ENCODE data around the gene AKAP4. TPM values are rescaled to one million over a fixed set of nuclear protein-coding genes. Genes with fewer than 3 reads are reported as not detected.

Gene AKAP4
- total and polyA plus RNA-seq, 2 of the 13 experiments (the other 11 are each of a cell fraction or from before 2014, with no cell fraction given): not detected

GRCh38 chrX:50154429-50154828 is 46.4 kb downstream of the AKAP4 start (continued):
- TF ChIP-seq TFDP2 (CRISPR knock-in tag; IDR thresholded peaks at IDR 0.05): no peak
- no peak for TF ChIP-seq SOX6 (IDR thresholded peaks at IDR 0.05)
- peak; percentile 21; the same call in 1 of the 2 replicates for TF ChIP-seq SOX6 (CRISPR knock-in tag; IDR thresholded peaks at IDR 0.05)
- TF ChIP-seq FOXA1 (IDR thresholded peaks at IDR 0.05): no peak
- TF ChIP-seq FOXA1 (CRISPR knock-in tag; IDR thresholded peaks at IDR 0.05): peak; percentile 46
- TF ChIP-seq HNF4A (CRISPR knock-in tag; IDR thresholded peaks at IDR 0.05): peak; percentile 81

- DNase-seq (ENCODE audit: low spot score) (no peak), ATAC-seq (no peak), FAIRE-seq (no peak)
- H4K20me1 ChIP-seq (ENCODE audit: insufficient read depth, low read length): no peaks in the 10 kb centered on the region
- H3K36me3 ChIP-seq (replicated peaks in 1 of 2; ENCODE audit: control insufficient read depth in 1 of 2, insufficient read depth in 2 of 2, low read length in 2 of 2): no peaks in the 10 kb centered on the region
- no peak overlapping the region for H3K4me2 ChIP-seq (ENCODE audit: low read depth, low read length)
- intact Hi-C loops (cut with micrococcal nuclease; ENCODE audit: unreplicated experiment) (no loop called here), in situ Hi-C loops (cut with HindIII; ENCODE audit: extremely low pct_ligation_motif_present, low pct_unique_long_range_greater_than_20kb) (no loop called here)
- H3K4me3 ChIP-seq (replicated peaks in 1 of 3; ENCODE audit: insufficient read depth in 1 of 3, low read depth in 2 of 3, low read length in 3 of 3): no peak overlapping the region
- ChIA-PET CTCF (ENCODE audit: low intra/inter-chr PET ratio, low total read pairs) (interaction anchor here (0.6 kb wide), 1 partner anchor 52 kb away, joined by 5 read pairs; the partner anchor contains the start of gene CCNB3), POLR2A (no interaction called here)
- peak overlapping the region; percentile 38 for H3K27ac ChIP-seq (ENCODE audit: extremely low read length, insufficient read depth, low read length)
- no peaks in the 10 kb centered on the region for H3K9me3 ChIP-seq (ENCODE audit: low read length)
- no peak overlapping the region for H2AFZ ChIP-seq (ENCODE audit: low read length)
- H3K27me3 ChIP-seq (ENCODE audit: control insufficient read depth in 1 of 2, insufficient read depth in 2 of 2, low read length in 2 of 2): no peaks in the 10 kb centered on the region
- peaks cover 71% of the 10 kb centered on the region for H3K4me1 ChIP-seq (ENCODE audit: insufficient read depth, low read length)
- no peaks in the 10 kb centered on the region for H3K79me2 ChIP-seq (ENCODE audit: insufficient read depth, low read length)
- H3K9ac ChIP-seq (ENCODE audit: insufficient read depth, low read depth, low read length): no peak overlapping the region
- WGBS (ENCODE audit: low lambda C conversion rate): 100% methylated on average over 2 of the region's 2 CpGs
- BruUV-seq (replicated peaks): no TSS peak
- no peak for TF ChIP-seq ZNF432 (CRISPR knock-in tag; IDR thresholded peaks at IDR 0.05; ENCODE audit: borderline replicate concordance)
- no peak for TF ChIP-seq GTF2F1 (IDR thresholded peaks at IDR 0.05; ENCODE audit: low read length)
- TF ChIP-seq KLF9 (CRISPR knock-in tag; IDR thresholded peaks at IDR 0.05; ENCODE audit: low read depth): no peak
- no peak for TF ChIP-seq ZNF501 (CRISPR knock-in tag; IDR thresholded peaks at IDR 0.05)
- no peak for TF ChIP-seq ARID5B (CRISPR knock-in tag; IDR thresholded peaks at IDR 0.05)
- TF ChIP-seq SP2 (CRISPR knock-in tag; IDR thresholded peaks at IDR 0.05): no peak
- no peak for TF ChIP-seq ZNF781 (CRISPR knock-in tag; IDR thresholded peaks at IDR 0.05; ENCODE audit: borderline replicate concordance, not compliant biosample characterization)
Measured at GRCh38 chrX:50152456-50152855, 48.4 kb downstream of the AKAP4 start.
